GM18526 (cell line): ENCODE results near the gene KCNN3.

Experiments
- POLR2A ChIP-seq: IDR thresholded peaks from 3 replicates; pipeline ENCODE4 v1.6.1; 2011; ENCODE audit not compliant: insufficient read length; ENCODE audit errors: extremely low read depth

KCNN3 gene

DNA sequence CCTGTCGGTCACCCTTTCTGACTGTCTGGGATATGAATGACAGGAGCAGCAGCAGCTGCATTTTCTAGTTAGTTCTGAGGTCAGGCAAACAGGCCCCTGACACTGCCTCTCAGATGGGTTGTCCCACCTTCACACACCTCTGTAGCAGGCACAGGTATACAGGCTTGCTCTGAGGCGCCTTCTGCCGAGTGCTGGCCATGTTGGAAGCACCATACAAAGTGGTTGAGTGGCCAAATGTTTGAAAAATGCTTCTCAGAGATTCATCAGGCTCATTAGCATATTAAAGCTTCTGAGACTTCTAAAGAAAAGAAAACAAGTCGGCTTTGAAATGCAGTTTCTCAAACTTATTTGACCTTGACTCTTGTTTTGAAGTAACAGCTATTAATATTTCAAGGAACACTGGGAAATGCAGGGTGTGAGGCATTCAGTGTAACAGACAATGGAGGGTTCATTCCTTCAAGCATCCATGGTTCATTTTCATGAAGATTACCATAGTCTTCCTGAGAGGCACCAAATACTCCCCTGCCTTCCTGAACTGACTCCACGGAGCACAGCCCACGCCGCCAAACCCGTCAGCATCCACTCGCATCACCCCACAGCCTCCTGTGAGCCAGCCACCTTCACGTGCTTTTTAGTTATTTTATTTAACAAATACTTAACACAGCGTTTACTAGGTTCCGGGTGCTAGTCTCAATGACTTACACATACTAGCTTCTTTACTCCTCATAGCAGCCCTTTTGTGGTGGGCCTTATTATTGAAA is 81.8 kb downstream of the KCNN3 start:
- no peak for TF ChIP-seq POLR2A

DNA sequence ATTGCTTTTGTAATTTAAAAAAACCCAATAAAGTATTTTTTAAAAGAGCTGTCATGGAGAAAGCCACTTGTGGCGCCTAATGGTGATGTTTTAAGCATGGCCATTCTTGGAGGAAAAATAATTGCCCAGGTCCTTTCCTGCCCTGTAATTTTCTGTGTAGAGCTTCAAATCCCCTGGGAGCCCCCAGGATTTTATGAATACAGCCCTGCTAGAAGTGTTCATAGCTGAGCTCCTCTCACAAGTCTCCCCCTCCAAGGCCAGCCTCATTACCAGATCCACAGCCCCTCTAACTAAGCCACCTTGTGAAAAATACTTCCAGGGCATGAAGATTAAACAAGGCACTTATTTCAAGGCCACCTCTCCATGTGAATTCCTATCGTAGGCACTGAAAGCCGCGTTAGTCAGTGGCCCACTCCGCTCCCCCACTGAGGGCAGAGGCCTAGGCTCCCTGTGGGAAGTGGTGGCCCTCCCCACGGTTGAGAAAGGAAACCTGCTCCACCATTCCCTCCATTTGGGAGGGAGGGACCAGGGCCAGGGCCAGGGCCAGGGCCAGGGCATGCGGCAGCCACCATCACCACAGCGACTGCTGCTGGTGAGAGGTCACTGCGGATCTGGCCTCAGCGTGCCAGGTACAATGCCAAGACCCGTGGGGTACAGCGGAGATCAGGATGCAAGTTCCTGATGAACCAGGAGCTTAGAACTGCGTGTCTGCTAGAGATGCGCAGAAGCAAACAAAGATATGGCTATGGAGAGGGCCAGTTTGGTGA is 83.1 kb downstream of the KCNN3 start:
- TF ChIP-seq POLR2A, result no peak

DNA sequence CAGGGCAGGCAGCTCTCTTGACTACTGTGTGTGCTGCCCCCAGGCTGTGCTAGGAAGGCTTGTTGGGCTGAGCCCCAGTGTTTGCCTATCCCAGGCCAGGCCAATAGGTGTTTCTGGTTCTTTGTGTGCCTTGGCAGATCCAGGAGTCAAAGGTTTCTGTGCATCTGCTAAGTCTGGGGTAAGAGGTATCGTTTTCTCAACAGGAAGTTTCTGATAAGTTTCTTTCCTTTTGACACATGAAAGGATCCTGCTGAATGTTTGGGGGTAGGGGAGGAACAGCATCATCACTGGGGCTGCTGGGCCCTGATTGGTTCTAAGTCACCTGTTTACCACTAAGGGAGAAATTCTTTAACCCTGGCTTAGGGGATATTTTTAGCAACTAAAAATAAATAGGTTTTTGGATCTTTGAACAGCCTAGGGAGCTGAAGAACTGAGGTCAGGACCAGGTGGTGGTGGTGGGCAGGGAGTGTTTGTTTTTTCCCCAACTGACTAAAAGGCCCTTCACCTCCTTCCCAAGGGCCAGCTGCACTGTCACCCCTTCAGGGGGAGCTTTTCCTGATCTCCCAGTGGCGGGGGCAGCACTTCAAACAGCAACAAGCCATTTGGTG is 85.1 kb downstream of the KCNN3 start:
- peak; percentile 25 for TF ChIP-seq POLR2A

DNA sequence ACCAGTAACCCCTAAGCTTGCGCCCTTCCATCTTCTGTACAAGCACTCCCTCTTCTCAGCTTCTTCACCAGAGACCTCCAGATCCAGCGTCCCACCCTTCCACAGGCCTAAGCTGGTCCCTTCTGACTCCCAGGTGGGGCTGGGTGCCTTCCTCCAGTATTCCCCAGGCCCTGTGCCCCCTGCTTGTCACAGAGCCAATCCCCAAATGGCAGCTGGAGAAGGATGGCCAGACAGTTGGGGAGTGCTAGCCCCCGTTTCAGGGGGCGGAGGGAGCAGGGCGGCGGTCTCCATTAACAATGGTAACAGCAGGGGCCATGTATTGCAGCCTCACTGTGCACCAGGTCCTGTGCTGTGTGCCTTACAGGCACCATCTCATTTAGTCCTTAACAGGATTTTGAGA is 85.7 kb downstream of the KCNN3 start:
- no peak for TF ChIP-seq POLR2A

DNA sequence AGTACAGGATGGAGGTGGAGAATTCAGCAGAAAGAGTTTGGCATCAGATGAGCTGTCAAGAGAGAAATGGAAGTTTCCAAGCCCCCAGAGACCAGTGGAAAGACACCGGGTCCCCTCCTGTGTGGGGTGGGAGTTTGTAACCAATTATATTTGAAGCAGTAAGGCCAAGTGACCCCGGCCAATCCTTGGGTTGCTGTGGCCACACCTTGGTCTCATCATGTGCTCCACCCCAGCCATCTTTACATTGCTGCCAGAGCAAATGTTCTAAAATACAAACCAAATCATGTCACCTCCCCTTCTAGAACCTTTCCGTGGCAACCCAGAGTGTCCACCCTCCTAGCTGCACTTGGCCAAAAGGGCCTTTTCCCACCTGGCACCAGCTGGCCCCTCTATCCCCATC is 86.1 kb downstream of the KCNN3 start:
- TF ChIP-seq POLR2A, result no peak

DNA sequence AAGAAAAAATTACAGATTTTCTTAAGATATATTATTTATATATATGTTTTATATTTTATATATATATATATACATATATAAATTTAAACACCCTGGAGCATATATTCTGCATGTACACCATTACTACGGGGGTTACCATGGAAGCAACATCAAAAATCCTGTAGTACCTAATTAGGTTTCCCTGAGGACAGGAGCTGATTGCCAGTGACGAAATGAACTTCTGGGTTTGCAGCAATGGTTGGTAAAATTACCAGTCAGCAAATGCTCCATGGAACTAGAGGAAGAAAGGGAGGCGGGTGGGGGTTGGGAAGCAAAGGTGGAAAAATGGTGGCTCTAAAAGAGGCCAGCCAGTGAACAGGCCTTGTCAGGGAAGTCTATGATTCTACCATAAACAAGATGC is 89.5 kb downstream of the KCNN3 start:
- TF ChIP-seq POLR2A, result no peak

DNA sequence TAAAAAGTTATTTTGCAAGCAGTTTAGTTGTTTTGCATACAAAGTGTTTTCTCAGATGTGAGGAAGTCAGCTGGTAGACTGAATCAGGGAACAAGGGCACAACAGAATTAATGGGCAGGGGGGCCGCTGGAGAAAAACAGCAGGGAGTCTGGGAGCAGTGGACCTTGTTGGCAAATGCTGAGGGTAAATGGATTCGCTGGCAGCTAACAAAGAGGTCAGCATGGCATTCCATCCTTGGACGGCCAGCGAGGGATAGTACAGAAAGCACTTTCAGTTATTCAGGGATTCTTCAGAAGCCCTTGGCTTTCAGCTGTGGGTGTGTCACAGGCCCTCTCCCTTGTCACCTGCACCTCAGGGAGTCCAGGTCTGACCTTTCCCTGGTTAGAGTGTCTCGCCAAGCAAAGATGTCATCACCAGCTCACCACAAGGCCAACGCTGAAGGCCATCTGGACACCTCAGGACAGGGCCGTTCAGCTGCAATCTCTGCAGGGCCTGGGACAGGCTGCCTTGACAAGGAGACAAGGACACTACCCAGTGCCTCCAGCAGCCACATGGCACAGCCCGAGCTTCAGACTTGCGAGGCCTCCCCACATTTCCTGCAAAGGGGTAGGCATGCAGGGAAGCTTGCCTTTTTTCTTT is 90.4 kb downstream of the KCNN3 start:
- no peak for TF ChIP-seq POLR2A

DNA sequence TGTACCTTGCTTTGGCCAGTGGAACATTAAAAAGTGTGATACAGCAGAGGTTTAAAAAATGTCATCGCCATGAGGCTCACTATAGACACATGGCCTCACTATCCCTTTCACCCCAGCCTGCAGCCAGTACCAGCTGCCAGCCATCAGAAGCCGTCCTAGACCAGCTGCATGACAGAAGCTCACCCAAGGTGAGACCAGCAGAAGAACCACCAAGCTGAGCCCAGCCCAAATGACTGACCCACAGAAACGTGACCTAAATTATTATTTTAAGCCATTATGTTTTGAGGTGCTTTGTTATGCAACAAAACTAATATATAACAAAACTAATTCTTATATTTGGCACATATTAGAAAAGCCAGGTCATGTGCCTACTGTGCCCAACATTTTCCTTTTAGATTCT is 91.1 kb downstream of the KCNN3 start:
- TF ChIP-seq POLR2A, result no peak

DNA sequence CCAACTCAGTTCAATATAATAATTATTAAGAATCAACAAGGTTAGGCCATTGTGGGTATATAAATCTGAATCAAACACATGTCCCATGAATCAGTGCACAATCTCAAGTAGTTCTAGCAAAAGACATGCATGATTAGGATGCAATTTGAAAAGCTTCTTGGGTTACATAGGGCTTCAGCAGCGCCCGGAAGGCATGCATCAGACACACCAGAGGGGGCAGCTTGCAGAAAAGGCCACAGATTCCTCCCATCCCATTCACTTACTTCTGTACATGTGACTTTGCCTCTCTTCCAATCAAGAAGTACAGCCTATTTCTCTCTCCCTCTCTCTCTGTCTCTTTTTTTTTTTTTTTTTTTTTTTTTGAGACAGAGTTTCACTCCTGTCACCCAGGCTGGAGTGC is 91.8 kb downstream of the KCNN3 start:
- TF ChIP-seq POLR2A, result no peak

DNA sequence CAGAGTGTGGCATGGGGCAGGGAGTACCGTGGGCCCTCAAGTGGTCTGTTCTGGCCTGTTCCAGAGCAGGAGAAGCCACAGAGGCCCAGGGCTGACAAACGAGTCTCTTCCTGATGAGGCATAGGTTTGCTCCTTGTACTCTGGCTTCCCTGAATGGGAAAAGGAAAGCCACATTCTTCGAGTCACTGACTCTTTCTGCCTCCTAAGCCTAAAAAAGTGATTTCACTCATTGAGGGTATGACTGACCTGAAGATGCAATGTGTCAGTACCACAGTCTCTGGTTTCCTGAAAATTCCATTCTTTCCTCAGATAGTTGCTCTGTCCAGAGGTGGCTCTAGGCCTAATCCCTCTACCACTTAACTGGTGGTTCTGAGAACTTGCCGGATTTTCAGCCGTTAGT is 92.3 kb downstream of the KCNN3 start:
- no peak for TF ChIP-seq POLR2A

DNA sequence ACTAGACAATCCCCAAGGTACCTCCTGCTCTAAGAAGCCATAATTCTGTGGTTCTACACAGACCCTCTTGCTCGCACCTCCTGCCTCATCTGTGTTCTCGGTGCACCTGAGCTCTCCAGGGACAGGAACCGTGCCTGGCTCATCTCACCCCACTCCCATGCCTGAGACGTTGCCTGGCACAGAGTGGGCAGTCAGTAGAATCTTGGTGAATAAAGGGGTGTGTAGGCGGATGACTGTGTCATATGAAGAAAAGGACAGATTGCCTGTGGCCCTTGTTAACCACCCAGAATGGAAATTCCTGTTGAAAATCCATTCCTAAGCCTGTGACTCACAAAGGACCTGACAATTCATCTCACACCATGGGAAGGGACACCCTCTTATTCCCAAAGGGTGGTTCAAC is 92.9 kb downstream of the KCNN3 start:
- no peak for TF ChIP-seq POLR2A

DNA sequence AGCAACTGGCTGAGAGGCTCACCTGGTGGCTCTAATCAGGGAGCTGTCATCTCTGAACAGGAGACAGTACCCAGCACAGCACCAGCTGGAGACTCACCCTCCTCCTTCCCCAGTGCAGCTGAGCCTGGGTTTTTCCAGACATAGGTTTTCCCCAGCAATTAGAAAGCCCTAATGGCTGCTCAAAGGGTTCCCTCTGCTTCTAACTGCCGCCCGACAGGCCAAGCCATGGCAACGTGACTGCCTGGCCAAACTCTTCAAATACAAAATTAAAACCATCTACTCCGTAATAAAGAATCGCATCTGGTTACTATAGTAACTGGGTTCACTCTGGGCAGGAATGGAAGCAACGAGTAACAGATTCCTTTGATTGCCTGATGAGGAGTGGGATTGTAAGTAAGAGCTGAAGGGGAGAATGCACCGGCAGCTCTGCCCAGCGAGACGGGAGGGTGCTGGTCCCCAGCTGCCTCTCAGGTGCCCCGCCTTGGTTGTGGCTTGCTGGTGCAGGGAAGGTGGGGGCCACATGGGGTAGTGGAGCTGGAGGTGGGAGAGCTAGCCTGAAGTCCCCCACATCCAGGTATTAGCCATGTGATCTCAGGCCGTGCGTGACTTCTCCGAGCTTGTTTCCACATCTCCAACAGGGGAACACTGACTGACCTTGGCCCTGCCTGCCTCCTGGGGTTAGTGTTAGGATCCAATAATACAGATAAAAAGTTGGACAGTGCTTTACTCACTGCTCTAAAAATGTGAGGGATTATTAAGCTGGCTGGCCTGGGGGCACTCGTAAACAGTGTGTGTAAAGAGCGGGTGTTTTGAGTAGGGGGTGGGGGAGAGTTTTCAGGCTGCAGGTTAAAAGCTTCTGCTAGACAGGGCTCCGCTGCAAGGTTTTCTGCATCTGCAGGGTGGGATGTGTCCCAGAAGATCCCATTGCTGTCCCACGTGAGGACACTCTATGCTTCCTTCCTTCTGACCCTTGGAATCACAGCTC is 94.2 kb downstream of the KCNN3 start:
- TF ChIP-seq POLR2A, result no peak

DNA sequence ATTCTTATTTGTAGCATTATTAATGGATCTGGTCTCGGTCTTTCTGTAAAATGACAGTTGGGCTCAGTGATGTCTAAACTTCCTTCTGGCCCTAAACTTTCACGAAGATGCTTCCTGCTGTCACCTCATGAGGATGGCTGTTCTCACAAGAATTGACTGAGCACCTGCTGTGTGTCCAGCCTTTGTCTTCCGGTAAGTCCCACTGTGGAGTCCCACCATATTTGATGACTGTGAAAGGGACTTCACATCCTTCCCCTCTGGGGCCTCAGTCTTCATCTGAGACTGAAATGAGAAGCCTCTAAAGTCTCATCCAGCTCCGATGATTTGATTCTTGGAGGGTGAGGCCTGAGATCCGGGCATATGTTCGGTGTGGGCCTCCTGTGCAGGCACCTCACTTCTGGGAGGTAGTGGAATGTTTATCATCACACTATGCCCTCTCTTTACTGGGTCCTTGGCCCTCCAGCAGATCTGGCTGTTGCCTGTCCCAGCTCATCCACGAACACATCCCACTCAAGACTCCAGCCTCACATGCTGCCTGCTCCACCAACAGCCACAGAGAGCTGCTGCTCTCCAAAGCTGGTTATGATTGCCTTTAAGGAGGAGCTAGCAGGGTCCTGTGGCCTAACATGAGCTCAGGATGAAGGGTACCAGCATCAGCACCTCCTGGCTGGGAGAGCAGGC is 95.8 kb downstream of the KCNN3 start:
- TF ChIP-seq POLR2A, result no peak

DNA sequence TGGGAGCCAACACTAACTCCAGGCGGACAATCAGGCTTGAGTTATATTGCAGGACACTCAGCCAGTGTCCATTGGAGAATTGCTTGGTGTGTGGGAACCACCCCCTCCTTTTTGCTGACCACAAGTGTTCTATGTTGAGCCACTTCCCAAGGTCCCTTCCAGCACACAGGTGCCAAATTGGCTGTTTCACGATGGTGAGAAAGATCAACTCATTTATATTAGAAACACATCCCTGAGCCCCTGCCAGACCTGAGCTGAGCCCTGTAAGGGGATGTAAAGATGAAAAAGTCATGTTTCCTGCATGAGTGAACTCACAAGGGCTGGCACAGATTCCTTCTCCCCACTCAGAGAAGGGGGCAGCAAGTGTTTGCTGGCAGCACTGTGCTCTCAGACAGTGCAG is 96.5 kb downstream of the KCNN3 start:
- TF ChIP-seq POLR2A, result no peak
